ENCODE measurements around the gene LONRF2.

DNA sequence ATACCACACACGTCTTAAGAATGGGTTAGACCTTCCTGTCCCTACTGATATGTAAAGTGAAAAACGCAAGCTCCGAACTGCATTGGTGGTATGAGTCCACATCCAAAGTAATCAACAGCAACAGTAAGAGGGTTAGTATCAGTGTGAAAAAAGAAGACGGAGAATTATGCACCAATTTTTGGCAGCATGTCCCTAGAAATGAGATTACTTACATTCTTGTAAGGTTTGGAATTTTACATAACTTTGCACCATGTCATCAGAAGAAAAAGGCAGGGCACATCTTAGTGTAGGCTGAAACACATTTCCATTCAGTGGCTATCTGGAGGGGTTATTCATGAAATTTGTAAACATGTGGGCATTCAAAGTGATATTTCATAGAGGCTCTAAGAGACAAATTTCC lies 88.2 kb downstream of the LONRF2 start:
- no peak for TF ChIP-seq CTCF (IDR thresholded peaks at IDR 0.05; ENCODE audit: insufficient read depth, low read depth, low read length)
- TF ChIP-seq EZH2 (IDR thresholded peaks at IDR 0.05; ENCODE audit: insufficient read depth, low read length), result no peak

Measured in astrocyte (in vitro differentiated cells and primary cell).